Stimulated activated CD4-positive, alpha-beta T cell treated with anti-CD3 and anti-CD28 coated beads, Interleukin-1b, Interleukin-23, amount 100 ng/mL, for 24 hours (primary cell): Measurements from ENCODE around the gene LYPD6.
"Not testable (repeated sequence)": the region's sequence is repeated elsewhere in the genome, so short reads cannot be mapped to it uniquely, and the experiment has no call there.

Experiments used
- DNase-seq, 4 experiments: peaks; one replicate each; pipeline ENCODE4 v3.0.0-alpha.2; 2020; ENCODE audit warnings: low read depth in 4 of 4, low spot score in 1 of 4

Gene LYPD6

GRCh38 chr2:149330127-149331022 is at the start of gene LYPD6:
Gene LYPD6 (plus strand): TSS chr2:149330587. CDS start chr2:149437709, 107,122 bp downstream.
- DNase-seq, result no peak

GRCh38 chr2:149281441-149281840 is 48.9 kb upstream of the LYPD6 start:
- no peak for DNase-seq

- DNase-seq, result no peak
These were observed 39.7 kb upstream of the LYPD6 start for GRCh38 chr2:149290662-149291061.

- DNase-seq, result no peak
These were observed 38.5 kb upstream of the LYPD6 start for GRCh38 chr2:149291881-149292280.

GRCh38 chr2:149296031-149296430 is 34.4 kb upstream of the LYPD6 start:
- DNase-seq, result no peak

GRCh38 chr2:149307014-149307413 is 23.4 kb upstream of the LYPD6 start:
- DNase-seq, result no peak

GRCh38 chr2:149310349-149310748 is 20.0 kb upstream of the LYPD6 start:
- DNase-seq, result no peak

GRCh38 chr2:149312039-149312438 is 18.3 kb upstream of the LYPD6 start:
- no peak for DNase-seq

GRCh38 chr2:149313512-149313972 is 16.8 kb upstream of the LYPD6 start:
- no peak for DNase-seq

- no peak for DNase-seq
These were observed 15.7 kb upstream of the LYPD6 start for GRCh38 chr2:149314687-149315086.

- DNase-seq, result no peak
These were observed 14.9 kb upstream of the LYPD6 start for GRCh38 chr2:149315461-149315860.

- DNase-seq, result not testable (repeated sequence)
These were observed 11.8 kb upstream of the LYPD6 start for GRCh38 chr2:149318566-149318965.

GRCh38 chr2:149320362-149320761 is 10.0 kb upstream of the LYPD6 start:
- DNase-seq, result no peak

GRCh38 chr2:149329068-149329467 is 1.3 kb upstream of the LYPD6 start:
- no peak for DNase-seq

- DNase-seq, result no peak
These were observed 779 bp upstream of the LYPD6 start for GRCh38 chr2:149329489-149330126.

- DNase-seq, result no peak
These were observed 625 bp downstream of the LYPD6 start for GRCh38 chr2:149331023-149331400.

- no peak for DNase-seq
These were observed 2.0 kb downstream of the LYPD6 start for GRCh38 chr2:149332364-149332763.

GRCh38 chr2:149333636-149334035 is 3.2 kb downstream of the LYPD6 start:
- DNase-seq, result no peak

GRCh38 chr2:149334156-149334555 is 3.8 kb downstream of the LYPD6 start:
- no peak for DNase-seq

GRCh38 chr2:149339324-149339723 is 8.9 kb downstream of the LYPD6 start:
- DNase-seq, result no peak

- DNase-seq, result no peak
These were observed 12.1 kb downstream of the LYPD6 start for GRCh38 chr2:149342509-149342908.

- DNase-seq, result no peak
These were observed 13.7 kb downstream of the LYPD6 start for GRCh38 chr2:149344105-149344504.
